WTC11 (cell line): ENCODE measurements around the gene LIMCH1. TPM values are rescaled to one million over a fixed set of nuclear protein-coding genes. Genes with fewer than 3 reads are reported as not detected.

Source experiments
- ATAC-seq: fragments of 200-7000 bp; cut with Tn5 transposase; 2 replicates; pipeline ENCODE4 v1.10.0; 2021; ENCODE audit warnings: mild to moderate bottlenecking, moderate library complexity
- CTCF ChIA-PET: fragments of 300-600 bp; sonication (Branson Sonifier 250); formaldehyde crosslinking; loops from one replicate; lab custom pipeline; 2021; ENCODE audit warnings: antibody characterized with exemption; lab: Charles Lee
- POLR2A ChIA-PET: fragments of 350-600 bp; sonication (Branson Sonifier 250); formaldehyde crosslinking; loops from one replicate; lab custom pipeline; 2021; ENCODE audit warnings: antibody characterized with exemption; lab: Charles Lee
- DNase-seq: peaks from one replicate; pipeline ENCODE4 v3.0.0; 2021; ENCODE audit warnings: low spot score
- H3K27ac Mint-ChIP-seq: 2 replicates; pipeline ENCODE4 v1.8.0; 2021; ENCODE audit warnings: mixed read lengths
- H3K27me3 Mint-ChIP-seq: 2 replicates; pipeline ENCODE4 v1.8.0; 2021; ENCODE audit warnings: low read depth, mild to moderate bottlenecking, moderate library complexity, mixed read lengths
- H3K36me3 Mint-ChIP-seq: 2 replicates; pipeline ENCODE4 v1.8.0; 2021; ENCODE audit warnings: mixed read lengths
- H3K4me1 Mint-ChIP-seq: 2 replicates; pipeline ENCODE4 v1.8.0; 2022; ENCODE audit warnings: mixed read lengths
- H3K4me3 Mint-ChIP-seq: 2 replicates; pipeline ENCODE4 v1.8.0; 2021; ENCODE audit warnings: mild to moderate bottlenecking, moderate library complexity, mixed read lengths
- H3K9me3 Mint-ChIP-seq: 2 replicates; pipeline ENCODE4 v1.8.0; 2021; ENCODE audit warnings: mixed read lengths
- AR ChIP-seq: fragments of 250-450 bp; sonication (Bioruptor Pico); IDR thresholded peaks from 2 replicates; pipeline ENCODE4 v1.9.0; 2021; ENCODE audit warnings: mild to moderate bottlenecking
- ARID4B ChIP-seq: sonication (generic); formaldehyde crosslinking; IDR thresholded peaks from 2 replicates; pipeline ENCODE4 v1.8.0; 2023; ENCODE audit warnings: missing genetic modification reagents, mild to moderate bottlenecking, borderline replicate concordance
- CDX4 ChIP-seq: fragments of 250-450 bp; sonication (Bioruptor Pico); IDR thresholded peaks from 2 replicates; pipeline ENCODE4 v1.9.0; 2021; ENCODE audit warnings: moderate library complexity, mild to moderate bottlenecking, inconsistent platforms, borderline replicate concordance
- ETV6 ChIP-seq: sonication (generic); formaldehyde crosslinking; IDR thresholded peaks from 2 replicates; pipeline ENCODE4 v1.8.1; 2022; ENCODE audit warnings: mild to moderate bottlenecking, missing genetic modification reagents
- FOXJ3 ChIP-seq: sonication (generic); formaldehyde crosslinking; IDR thresholded peaks from 2 replicates; pipeline ENCODE4 v1.9.0; 2021; ENCODE audit warnings: missing genetic modification reagents, mild to moderate bottlenecking, borderline replicate concordance
- FOXP4 ChIP-seq: sonication (generic); formaldehyde crosslinking; IDR thresholded peaks from 2 replicates; pipeline ENCODE4 v1.8.0; 2022; ENCODE audit warnings: mild to moderate bottlenecking, missing genetic modification reagents
- NFE2L1 ChIP-seq: sonication (generic); formaldehyde crosslinking; IDR thresholded peaks from 2 replicates; pipeline ENCODE4 v1.8.1; 2023; ENCODE audit warnings: missing genetic modification reagents
- SOX15 ChIP-seq: fragments of 250-450 bp; sonication (Bioruptor Pico); IDR thresholded peaks from 2 replicates; pipeline ENCODE4 v1.9.0; 2021; ENCODE audit warnings: mild to moderate bottlenecking
- TCF7 ChIP-seq: sonication (generic); formaldehyde crosslinking; IDR thresholded peaks from 2 replicates; pipeline ENCODE4 v1.8.0; 2022; ENCODE audit warnings: mild to moderate bottlenecking, low read depth, missing genetic modification reagents, moderate library complexity
- TP53 ChIP-seq: sonication (generic); formaldehyde crosslinking; IDR thresholded peaks from 2 replicates; pipeline ENCODE4 v1.8.1; 2023; ENCODE audit warnings: mild to moderate bottlenecking, missing genetic modification reagents
- ZNF263 ChIP-seq: sonication (generic); formaldehyde crosslinking; IDR thresholded peaks from 2 replicates; pipeline ENCODE4 v1.8.1; 2022; ENCODE audit warnings: low read depth, mild to moderate bottlenecking, moderate library complexity, missing genetic modification reagents
- ZNF281 ChIP-seq: sonication (generic); formaldehyde crosslinking; IDR thresholded peaks from 2 replicates; pipeline ENCODE4 v1.8.0; 2023; ENCODE audit warnings: mild to moderate bottlenecking, missing genetic modification reagents
- ZNF425 ChIP-seq: fragments of 250-450 bp; sonication (Bioruptor Pico); conservative IDR thresholded peaks from 2 replicates; pipeline ENCODE4 v1.9.0; 2021; ENCODE audit warnings: mild to moderate bottlenecking
- ZNF512 ChIP-seq: sonication (generic); formaldehyde crosslinking; IDR thresholded peaks from 2 replicates; pipeline ENCODE4 v1.8.1; 2022; ENCODE audit warnings: missing genetic modification reagents, borderline replicate concordance
- total RNA-seq: library from RNA; stranded (reverse); gene quantifications from 3 replicates; pipeline ENCODE4 v1.2.3, GENCODE V29; 2021

The LIMCH1 gene
- total RNA-seq, 1 experiment from 2014 or later, result 0.92 TPM

- no peak for TF ChIP-seq AR (CRISPR knock-in tag)
- no peak for TF ChIP-seq TCF7
- no peak for TF ChIP-seq ZNF281
- TF ChIP-seq SOX15 (CRISPR knock-in tag), result no peak
- TF ChIP-seq ARID4B (CRISPR knock-in tag), result no peak
- no peak for TF ChIP-seq NFE2L1 (CRISPR knock-in tag)
- TF ChIP-seq, all 79 proteins: peak for 0
These were observed 18.6 kb downstream of the LIMCH1 start (continued) for GRCh38 chr4:41556526-41556925.

GRCh38 chr4:41559940-41560516, 22.1 kb downstream of the LIMCH1 start:
- no peaks in the 10 kb centered on the region for H3K36me3 Mint-ChIP-seq
- ChIA-PET POLR2A (no interaction called here), CTCF (interaction anchor here (0.8 kb wide), 1 partner anchor 102 kb away, joined by 3 read pairs; no protein-coding TSS in a partner anchor)
- H3K27me3 Mint-ChIP-seq, result peaks cover 4% of the 10 kb centered on the region
- no peak for DNase-seq
- no peak overlapping the region for H3K27ac Mint-ChIP-seq
- H3K4me3 Mint-ChIP-seq, result no peak overlapping the region
- no peak for ATAC-seq
- H3K4me1 Mint-ChIP-seq, result peaks cover 4% of the 10 kb centered on the region
- H3K9me3 Mint-ChIP-seq, result no peaks in the 10 kb centered on the region
- no peak for TF ChIP-seq FOXP4 (CRISPR knock-in tag)
- TF ChIP-seq ZNF512, result no peak
- TF ChIP-seq ZNF263, result no peak
- no peak for TF ChIP-seq NFE2L1 (CRISPR knock-in tag)
- no peak for TF ChIP-seq ZNF425 (CRISPR knock-in tag)
- no peak for TF ChIP-seq ETV6 (CRISPR knock-in tag)
- TF ChIP-seq TP53 (CRISPR knock-in tag), result no peak
- TF ChIP-seq CDX4 (CRISPR knock-in tag), result no peak
- no peak for TF ChIP-seq ZNF281
- no peak for TF ChIP-seq FOXJ3 (CRISPR knock-in tag)
